Liver (tissue), 3 donors: Measurements from ENCODE around the gene ZNF266.

Source experiments
- GABPA ChIP-seq, 2 donors: IDR thresholded peaks in 1 of 2; conservative IDR thresholded peaks in 1 of 2; 2 replicates each; pipeline ENCODE4 v1.6.1; 2016; ENCODE audit warnings: antibody characterized with exemption in 2 of 2, mild to moderate bottlenecking in 1 of 2, moderate library complexity in 1 of 2
- HNF4A ChIP-seq, 2 donors: conservative IDR thresholded peaks; 2 replicates each; pipeline ENCODE4 v1.6.1; 2016; ENCODE audit warnings: antibody characterized with exemption in 2 of 2, mild to moderate bottlenecking in 2 of 2
- HNF4G ChIP-seq: IDR thresholded peaks from 2 replicates; pipeline ENCODE4 v1.6.1; 2016; ENCODE audit warnings: antibody characterized with exemption
- JUND ChIP-seq, 2 donors: IDR thresholded peaks; 2 replicates each; pipeline ENCODE4 v1.6.1; 2016; ENCODE audit warnings: antibody characterized with exemption in 2 of 2
- RAD21 ChIP-seq, 2 donors: IDR thresholded peaks; 2 replicates each; pipeline ENCODE4 v1.6.1; 2016; ENCODE audit warnings: antibody characterized with exemption in 2 of 2, mild to moderate bottlenecking in 2 of 2
- RXRA ChIP-seq, 2 donors: IDR thresholded peaks; 2 replicates each; pipeline ENCODE4 v1.6.1; 2017 to 2018; ENCODE audit warnings: antibody characterized with exemption in 2 of 2, mild to moderate bottlenecking in 1 of 2
- TAF1 ChIP-seq: conservative IDR thresholded peaks from 2 replicates; pipeline ENCODE4 v1.6.1; 2016; ENCODE audit warnings: antibody characterized with exemption, mild to moderate bottlenecking
- YY1 ChIP-seq: IDR thresholded peaks from 2 replicates; pipeline ENCODE4 v1.6.1; 2016; ENCODE audit warnings: antibody characterized with exemption, mild to moderate bottlenecking
- TF ChIP-seq, protein P1 (sequence below): fragments of 150-350 bp; IDR thresholded peaks from 2 replicates; pipeline ENCODE4 v1.5.1; 2017; ENCODE audit warnings: improper control_type of control experiment, low read depth, low read length; ENCODE audit not compliant: missing input control
- TF ChIP-seq, protein P2 (sequence below): IDR thresholded peaks from 2 replicates; pipeline ENCODE4 v1.6.1; 2016; ENCODE audit warnings: antibody characterized with exemption
- TF ChIP-seq, protein P3 (sequence below): IDR thresholded peaks from 2 replicates; pipeline ENCODE4 v1.6.1; 2016; ENCODE audit warnings: antibody characterized with exemption
- TF ChIP-seq, protein P4 (sequence below): IDR thresholded peaks from 2 replicates; pipeline ENCODE4 v1.6.1; 2016; ENCODE audit warnings: antibody characterized with exemption, mild to moderate bottlenecking
- donor health status: healthy.
- donor health status: healthy.

DNA sequence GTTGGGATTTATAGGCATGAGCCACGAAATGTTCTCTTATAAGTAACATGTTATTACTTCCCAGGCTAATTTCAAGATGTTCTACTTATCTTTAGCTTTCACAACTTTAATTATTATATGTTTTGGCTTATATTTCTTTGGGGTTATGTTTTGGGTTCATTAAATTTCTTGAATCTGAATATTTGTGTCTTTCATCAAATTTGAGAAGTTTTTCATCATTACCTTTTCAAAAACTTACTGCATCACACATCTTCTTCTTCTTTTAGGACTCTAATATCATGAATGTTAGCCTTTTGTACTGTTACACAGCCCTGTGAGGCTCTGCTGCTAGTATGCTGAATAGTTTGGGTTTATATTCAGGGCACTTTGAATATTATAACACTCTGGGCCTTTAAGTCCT lies 9.7 kb upstream of the ZNF266 start:
- TF ChIP-seq, protein P1, sequence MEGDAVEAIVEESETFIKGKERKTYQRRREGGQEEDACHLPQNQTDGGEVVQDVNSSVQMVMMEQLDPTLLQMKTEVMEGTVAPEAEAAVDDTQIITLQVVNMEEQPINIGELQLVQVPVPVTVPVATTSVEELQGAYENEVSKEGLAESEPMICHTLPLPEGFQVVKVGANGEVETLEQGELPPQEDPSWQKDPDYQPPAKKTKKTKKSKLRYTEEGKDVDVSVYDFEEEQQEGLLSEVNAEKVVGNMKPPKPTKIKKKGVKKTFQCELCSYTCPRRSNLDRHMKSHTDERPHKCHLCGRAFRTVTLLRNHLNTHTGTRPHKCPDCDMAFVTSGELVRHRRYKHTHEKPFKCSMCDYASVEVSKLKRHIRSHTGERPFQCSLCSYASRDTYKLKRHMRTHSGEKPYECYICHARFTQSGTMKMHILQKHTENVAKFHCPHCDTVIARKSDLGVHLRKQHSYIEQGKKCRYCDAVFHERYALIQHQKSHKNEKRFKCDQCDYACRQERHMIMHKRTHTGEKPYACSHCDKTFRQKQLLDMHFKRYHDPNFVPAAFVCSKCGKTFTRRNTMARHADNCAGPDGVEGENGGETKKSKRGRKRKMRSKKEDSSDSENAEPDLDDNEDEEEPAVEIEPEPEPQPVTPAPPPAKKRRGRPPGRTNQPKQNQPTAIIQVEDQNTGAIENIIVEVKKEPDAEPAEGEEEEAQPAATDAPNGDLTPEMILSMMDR, result no peak
- TF ChIP-seq GABPA (IDR thresholded peaks at IDR 0.05 in 1 of 2, conservative IDR thresholded peaks at IDR 0.05 in 1 of 2), result no peak
- no peak for TF ChIP-seq TAF1
- TF ChIP-seq RXRA (IDR thresholded peaks at IDR 0.05), result no peak
- TF ChIP-seq, protein P2, sequence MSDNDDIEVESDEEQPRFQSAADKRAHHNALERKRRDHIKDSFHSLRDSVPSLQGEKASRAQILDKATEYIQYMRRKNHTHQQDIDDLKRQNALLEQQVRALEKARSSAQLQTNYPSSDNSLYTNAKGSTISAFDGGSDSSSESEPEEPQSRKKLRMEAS, result no peak
- no peak for TF ChIP-seq HNF4A (conservative IDR thresholded peaks at IDR 0.05)
- TF ChIP-seq RAD21 (IDR thresholded peaks at IDR 0.05), result no peak
- TF ChIP-seq, protein P3, sequence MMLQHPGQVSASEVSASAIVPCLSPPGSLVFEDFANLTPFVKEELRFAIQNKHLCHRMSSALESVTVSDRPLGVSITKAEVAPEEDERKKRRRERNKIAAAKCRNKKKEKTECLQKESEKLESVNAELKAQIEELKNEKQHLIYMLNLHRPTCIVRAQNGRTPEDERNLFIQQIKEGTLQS, result no peak
- TF ChIP-seq JUND (IDR thresholded peaks at IDR 0.05), result no peak
- TF ChIP-seq YY1, result no peak
- no peak for TF ChIP-seq HNF4G
- TF ChIP-seq, protein P4, sequence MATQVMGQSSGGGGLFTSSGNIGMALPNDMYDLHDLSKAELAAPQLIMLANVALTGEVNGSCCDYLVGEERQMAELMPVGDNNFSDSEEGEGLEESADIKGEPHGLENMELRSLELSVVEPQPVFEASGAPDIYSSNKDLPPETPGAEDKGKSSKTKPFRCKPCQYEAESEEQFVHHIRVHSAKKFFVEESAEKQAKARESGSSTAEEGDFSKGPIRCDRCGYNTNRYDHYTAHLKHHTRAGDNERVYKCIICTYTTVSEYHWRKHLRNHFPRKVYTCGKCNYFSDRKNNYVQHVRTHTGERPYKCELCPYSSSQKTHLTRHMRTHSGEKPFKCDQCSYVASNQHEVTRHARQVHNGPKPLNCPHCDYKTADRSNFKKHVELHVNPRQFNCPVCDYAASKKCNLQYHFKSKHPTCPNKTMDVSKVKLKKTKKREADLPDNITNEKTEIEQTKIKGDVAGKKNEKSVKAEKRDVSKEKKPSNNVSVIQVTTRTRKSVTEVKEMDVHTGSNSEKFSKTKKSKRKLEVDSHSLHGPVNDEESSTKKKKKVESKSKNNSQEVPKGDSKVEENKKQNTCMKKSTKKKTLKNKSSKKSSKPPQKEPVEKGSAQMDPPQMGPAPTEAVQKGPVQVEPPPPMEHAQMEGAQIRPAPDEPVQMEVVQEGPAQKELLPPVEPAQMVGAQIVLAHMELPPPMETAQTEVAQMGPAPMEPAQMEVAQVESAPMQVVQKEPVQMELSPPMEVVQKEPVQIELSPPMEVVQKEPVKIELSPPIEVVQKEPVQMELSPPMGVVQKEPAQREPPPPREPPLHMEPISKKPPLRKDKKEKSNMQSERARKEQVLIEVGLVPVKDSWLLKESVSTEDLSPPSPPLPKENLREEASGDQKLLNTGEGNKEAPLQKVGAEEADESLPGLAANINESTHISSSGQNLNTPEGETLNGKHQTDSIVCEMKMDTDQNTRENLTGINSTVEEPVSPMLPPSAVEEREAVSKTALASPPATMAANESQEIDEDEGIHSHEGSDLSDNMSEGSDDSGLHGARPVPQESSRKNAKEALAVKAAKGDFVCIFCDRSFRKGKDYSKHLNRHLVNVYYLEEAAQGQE, result no peak
